T-helper 1 cell (primary cell): ENCODE data around the gene ZCCHC9.
"Not testable (repeated sequence)": the region's sequence is repeated elsewhere in the genome, so short reads cannot be mapped to it uniquely, and the experiment has no call there.

Source experiments
- DNase-seq, 5 donors: peaks; one replicate each; pipeline ENCODE4 v3.0.0-alpha.2; 2012 to 2020

Gene ZCCHC9

DNA sequence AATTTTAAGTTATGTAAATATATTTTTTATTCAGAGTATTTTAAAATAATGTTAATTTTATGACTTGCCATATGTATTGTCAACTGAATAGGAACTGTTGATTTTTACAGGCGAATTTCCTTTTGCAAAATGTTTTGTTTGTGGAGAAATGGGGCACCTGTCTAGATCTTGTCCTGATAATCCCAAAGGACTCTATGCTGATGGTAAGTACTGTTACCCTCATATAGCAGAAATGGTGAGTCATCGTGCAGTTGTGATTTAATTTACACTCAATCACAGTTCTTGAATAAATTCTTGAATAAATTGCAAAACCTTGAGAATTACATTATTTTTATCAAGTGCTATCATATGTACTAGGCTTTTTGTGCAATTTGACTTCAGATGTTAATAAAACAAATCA, 7.4 kb downstream of the ZCCHC9 start:
- no peak for DNase-seq

DNA sequence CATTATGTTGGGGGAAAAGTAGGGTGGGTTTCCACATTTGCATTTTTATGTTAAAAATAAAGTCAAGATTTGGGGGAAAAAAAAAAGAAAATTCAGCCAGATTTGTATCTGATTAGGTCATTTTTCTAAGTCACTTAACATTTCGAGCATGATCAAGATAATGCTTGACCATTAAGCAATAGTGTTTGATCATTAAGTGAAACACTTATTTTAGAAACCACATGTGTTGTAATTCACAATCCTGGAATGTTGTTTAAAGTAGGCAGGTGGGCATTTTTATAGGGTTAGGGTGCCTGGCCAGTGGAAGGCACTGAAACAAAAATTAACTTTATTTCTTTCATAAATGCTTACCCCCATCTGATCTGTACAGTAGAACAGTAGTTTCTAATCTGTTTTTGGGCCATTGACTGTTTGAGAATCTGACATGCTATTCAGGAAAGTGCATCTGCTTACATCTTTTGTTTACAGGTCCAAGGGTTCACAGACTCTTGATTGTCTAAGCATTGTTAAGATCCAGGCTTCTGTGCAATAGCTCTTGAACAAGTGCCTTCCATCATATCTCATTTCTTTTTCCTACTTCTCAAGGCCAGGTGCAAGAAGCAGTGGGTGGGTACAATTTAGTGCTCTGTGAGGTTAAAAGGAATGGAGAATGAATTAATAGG, 9.1 kb downstream of the ZCCHC9 start:
- DNase-seq = no peak

DNA sequence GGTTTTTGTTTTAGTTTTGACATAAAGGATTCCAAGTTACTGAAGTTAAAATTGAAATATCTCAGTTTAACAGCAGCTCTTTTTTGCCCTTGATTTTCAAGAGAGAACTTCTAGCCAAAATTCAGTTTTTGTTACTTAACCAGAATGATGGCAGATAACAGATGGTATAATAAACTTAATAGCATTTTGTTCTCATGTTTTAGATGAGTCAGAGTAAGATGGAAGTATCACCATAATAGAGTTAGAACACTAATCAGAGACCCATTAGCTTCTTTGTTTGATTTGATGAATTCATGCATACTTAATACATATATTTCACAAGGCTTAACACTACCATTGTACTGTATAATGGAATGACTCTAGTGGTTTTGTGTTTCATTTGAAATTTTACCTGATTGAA, 11.9 kb downstream of the ZCCHC9 start:
- DNase-seq = no peak

DNA sequence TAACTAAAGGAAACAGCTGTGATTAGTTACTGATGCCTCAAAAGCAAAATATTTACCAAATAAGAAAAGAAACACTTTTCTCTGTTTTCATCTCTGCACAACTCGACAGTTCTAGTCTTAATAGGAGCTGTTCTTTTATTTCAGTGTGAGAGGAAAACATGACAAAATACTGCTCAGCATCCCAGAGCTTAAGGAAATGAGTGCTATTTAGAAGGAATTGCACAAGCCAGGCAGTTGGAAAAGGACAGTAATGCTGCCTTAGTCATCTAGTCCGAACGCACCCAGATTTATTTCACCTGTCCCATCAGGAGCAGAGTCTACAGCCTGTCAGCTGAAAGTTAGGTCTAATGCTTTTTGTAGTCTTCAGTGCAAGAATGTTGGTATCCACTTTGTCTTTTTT, 12.3 kb downstream of the ZCCHC9 start:
- DNase-seq = no peak

GRCh38 chr5:81314581-81314980, 13.2 kb downstream of the ZCCHC9 start:
- no peak for DNase-seq

DNA sequence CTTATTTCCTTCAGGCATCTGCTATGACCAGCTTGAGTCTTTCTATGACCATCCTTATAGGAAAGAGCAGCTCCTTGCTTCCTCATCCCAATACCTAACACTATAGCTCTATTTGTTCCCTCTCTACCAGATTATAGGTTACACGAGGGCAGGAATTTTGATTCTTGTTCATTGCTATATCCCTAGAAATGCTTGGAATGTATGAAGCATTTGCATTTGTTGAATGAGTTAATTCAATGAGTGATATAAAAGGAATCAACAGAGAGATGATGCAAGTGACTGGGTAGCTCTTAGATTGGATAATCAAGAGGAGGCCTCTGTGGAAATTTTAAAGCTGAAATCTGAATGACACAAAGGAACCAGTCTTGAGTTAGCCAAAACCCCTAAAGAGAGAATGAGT, 13.9 kb downstream of the ZCCHC9 start:
- no peak for DNase-seq

GRCh38 chr5:81315830-81316229, 14.4 kb downstream of the ZCCHC9 start:
- DNase-seq = no peak

DNA sequence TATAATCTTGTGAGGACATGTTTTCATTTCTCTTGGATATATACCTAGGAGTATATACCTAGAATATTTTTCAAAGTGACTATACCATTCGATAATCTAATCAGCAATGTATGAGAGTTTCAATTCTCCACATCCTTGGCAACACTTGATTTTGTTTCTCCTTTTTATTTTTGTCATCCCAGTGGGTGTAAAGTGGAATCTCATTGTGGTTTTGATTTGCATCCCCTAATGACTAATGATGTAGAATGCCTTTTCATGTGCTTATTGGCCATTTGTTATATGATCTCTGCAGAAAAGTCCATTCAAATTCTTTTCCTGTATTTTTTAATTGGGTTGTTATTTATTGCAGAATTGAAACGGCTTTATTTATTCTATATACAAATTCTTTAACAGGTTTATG, 15.2 kb downstream of the ZCCHC9 start:
- DNase-seq = no peak

- no peak for DNase-seq
These were observed 16.1 kb downstream of the ZCCHC9 start for GRCh38 chr5:81317536-81317935.

- DNase-seq = no peak
These were observed 25.2 kb downstream of the ZCCHC9 start for GRCh38 chr5:81326554-81326953.

GRCh38 chr5:81334304-81335061, 33.1 kb downstream of the ZCCHC9 start:
- no peak for DNase-seq

- DNase-seq = no peak
These were observed 34.6 kb downstream of the ZCCHC9 start for GRCh38 chr5:81335946-81336345.

DNA sequence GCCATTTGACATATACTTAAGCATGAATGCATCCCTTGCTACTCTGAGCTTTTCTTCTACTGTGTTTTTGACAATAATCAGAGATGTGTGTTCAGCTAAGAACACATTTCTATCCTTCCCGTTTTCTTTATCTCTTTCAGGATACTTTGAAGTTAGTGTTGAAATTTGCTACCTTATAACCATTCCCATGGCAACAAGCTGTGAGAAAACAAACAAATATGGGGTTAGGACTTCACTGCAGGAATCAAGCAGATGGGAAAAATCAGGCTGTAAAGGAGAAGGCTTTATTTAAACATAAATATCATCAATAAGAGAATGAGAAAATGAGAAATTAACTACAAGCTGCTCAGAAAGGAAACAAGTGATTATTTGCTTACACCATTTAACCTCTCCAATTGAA, 35.2 kb downstream of the ZCCHC9 start:
- DNase-seq = no peak

GRCh38 chr5:81337803-81338202, 36.4 kb downstream of the ZCCHC9 start:
- DNase-seq = no peak

DNA sequence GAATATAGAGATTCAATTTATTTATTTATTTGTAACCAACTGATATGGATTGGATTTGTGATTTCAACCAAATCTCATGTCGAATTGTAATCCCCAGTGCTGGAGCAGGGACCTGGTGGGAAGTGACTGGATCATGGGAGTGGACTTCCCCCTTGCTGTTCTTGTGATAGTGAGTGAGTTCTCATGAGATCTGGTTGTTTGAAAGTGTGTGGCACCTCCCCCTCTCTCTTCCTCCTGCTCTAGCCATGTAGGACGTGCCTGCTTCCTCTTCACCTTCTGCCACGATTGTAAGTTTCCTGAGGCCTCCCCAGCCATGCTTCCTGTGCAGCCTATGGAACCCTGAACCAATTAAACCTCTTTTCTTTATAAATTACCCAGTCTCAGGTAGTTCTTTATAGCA, 36.8 kb downstream of the ZCCHC9 start:
- DNase-seq = not testable (repeated sequence)

GRCh38 chr5:81344736-81345135, 43.3 kb downstream of the ZCCHC9 start:
- no peak for DNase-seq

DNA sequence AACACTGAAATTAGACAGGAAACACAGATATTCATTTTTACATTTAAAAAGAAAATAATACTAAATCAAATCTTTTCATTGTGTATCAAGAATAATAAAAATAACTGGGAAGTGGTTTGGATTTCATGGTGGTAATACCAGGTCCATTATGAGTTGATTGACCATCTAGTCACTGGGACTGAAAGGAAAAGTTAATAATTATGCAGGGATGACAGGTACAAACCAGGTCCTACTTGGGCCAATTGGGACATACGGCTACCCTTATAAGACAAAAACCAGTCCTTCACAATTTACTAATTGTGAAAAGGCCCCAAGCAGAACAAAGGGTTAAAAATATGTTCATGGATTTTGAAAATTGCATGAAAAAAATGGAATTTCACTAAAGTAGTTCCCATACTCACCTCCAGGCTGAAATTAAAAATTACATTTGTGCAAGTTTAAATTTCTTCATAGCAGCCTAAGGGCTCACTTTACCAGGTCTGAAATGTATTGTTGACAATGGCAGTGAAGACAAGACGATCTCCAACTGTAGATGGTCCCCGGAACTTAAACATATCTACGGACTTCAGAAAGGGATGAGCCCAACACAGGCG, 44.1 kb downstream of the ZCCHC9 start:
- DNase-seq = no peak

DNA sequence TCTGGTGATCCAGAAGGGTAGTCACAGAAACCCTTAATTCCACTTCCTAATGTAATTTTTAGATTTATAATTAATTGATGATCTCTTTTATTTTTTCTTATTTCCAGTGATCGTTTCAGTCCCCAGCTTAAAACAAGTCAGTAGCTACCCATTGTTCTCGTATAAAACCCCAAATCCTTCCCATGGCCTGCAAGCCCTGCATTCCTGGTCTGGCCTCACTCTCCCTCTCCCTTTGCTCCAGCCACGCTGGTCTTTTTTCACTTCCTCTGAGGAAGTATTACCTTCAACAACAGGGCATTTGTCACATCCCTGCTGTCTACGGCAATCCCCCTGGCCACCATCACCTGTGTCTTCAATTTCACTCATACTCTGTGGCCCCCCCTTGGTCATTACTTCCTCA, 47.8 kb downstream of the ZCCHC9 start:
- no peak for DNase-seq

- DNase-seq = no peak
These were observed 49.1 kb downstream of the ZCCHC9 start for GRCh38 chr5:81350507-81350906.

DNA sequence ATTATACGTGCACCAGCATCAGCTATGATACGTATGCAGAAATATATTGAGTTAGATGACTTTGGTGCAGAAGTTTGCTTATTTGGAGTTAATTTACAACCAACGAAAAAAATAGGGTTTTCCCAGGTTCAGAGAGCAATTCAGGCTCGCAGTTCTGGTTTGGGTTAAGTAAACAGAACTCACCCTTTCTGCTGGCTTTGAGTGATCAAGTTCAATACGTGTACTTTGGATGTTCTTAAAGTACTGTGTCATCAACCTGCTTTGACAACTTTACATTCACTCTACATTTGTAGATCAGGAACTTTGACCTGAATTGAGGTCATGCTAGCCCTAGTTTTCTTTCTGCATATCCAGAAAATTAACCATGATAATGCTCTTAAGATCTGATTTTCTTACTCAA, 51.8 kb downstream of the ZCCHC9 start:
- no peak for DNase-seq

- no peak for DNase-seq
These were observed 52.7 kb downstream of the ZCCHC9 start for GRCh38 chr5:81354093-81354492.

DNA sequence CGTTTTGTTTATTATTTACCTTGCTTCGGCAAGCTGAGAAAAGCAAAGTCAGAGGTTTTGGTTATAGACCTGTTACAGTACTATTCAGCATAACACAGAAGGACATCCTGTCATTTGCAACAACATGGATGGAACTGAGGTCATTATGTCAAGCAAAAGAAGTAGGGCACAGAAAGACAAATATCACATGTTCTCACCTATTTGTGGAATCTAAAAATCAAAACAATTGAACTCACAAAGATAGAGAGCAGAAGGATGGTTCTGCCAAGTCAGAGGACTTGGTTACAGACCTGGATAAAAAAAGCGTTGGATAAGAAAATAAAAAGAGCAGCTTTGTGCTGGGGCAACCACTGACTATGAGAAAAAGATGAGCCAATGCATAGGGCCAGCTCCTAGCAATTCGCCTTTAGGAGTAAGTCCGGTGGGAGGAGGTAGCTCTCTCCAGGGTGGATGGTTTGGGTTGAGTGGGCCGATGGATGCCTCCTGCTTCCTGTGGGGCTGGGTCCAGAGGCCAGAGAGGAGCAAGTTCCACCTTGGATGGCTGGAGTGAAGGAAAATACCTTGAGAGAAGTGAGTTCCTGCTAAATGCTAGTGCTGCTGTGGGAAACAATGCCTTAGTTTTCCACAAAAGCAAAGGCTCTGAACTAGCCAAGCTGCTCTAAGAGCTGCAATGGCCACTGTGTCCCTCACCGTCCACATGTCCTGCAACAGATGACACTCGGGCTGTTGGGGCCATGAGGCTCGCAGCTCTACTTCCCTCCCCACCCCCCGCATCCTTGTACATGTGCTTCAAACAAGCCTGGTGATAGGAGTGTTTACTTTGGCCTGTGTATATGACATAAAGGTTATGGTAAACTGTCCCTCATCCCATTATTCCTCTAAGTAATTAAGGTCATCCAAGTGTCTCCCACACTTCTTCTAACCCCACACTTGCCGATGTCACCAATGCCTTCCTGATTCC, 54.2 kb downstream of the ZCCHC9 start:
- no peak for DNase-seq

DNA sequence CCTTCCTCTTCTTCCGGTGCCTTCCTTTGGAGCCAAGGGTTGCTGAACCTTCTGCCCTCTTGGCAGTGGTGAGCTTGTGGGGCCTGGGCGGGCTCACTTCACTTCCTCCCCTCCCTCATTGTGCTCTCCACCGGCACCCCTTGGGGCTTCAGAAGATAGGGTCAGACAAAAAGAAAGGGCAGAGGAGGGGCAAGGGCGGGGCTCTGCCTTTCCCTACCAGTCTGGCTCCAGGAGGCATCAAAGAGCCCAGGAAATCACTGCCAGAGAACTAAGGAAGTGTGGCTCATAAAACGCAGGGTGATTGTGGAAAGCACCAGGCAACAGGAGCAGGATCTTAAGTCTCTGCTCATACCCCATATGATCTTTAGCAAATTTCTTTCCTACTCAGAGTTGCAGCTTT, 57.7 kb downstream of the ZCCHC9 start:
- no peak for DNase-seq
